ENCODE data around the gene CFAP68. TPM values are rescaled to one million over a fixed set of nuclear protein-coding genes. Genes with fewer than 3 reads are reported as not detected.

Gene CFAP68
- total and polyA plus RNA-seq, 2 experiments from 2014 or later = 9.9 to 20.2 TPM

DNA sequence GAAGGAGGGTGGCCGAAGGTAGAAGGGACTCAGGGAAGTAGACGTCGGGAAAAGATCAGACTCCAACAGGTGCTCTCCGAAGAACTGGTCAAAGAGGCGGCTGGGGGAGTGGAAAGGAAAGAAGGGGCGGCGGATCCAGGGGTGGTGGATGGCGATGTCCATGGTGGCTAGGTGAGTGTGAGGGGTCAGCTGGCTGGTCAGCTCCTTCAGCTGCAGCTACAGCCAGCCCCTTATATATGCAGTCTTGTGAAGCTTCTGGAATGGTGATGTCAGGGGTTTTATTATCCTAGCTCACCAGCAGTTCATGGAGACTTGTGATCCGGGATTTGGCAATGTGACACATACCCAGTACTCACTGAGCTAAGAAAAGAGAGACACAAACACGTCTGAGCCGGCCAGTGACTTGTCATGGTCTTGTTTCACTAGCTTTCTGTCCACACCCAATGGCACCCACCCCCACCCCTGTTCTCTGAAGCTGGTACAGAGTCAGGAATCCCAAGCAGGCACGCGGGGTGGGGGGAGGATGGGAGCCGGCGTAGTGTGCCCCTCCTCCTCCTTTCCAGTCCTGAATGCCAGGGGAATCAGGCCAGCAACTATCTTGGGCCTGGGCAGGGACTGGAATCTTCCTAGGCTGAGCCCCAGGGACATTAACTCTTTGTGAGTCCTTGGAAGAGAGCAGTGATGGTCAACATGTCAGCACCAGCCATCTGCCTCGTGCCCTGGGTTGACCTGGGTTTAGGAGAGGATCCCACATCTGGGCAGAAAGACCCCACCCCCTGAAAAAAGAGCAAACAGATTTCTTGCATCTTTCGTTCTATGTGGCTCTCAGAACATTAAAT, 32.4 kb downstream of the CFAP68 start, which contains the start of gene CRYAB:
CRYAB (minus strand) TSS at position 208 of the 839 bp plus-strand sequence; CDS start at position 162, 46 bp downstream.
- Histone ChIP-seq H3K9ac (peak within 1 kb of the TSS; percentile 81), H3F3A (ENCODE audit: insufficient read depth) (peaks cover 43% of the 10 kb centered on the region), H2AFZ (peak within 1 kb of the TSS; percentile 68), H3K27ac (peak within 1 kb of the TSS; percentile 95), H4K20me1 (ENCODE audit: insufficient read depth) (no peaks in the 10 kb centered on the region), H3K27me3 (replicated peaks; ENCODE audit: insufficient read depth) (no peaks in the 10 kb centered on the region), H3K4me1 (ENCODE audit: insufficient read depth) (peaks cover 38% of the 10 kb centered on the region), H3K4me2 (ENCODE audit: unreplicated experiment) (peak within 1 kb of the TSS; percentile 79), H3K9me2 (ENCODE audit: insufficient read depth) (no peaks in the 10 kb centered on the region), H3K9me3 (ENCODE audit: low read depth) (no peaks in the 10 kb centered on the region), H3K36me3 (ENCODE audit: low read depth) (0 out of 2 replicates have a peak, but pooled peaks cover 6% of the 10 kb centered on the region), H3K79me2 (ENCODE audit: insufficient read depth) (peaks cover 31% of the 10 kb centered on the region), H3K4me3 (peak within 1 kb of the TSS; percentile 65)
- in situ Hi-C loops (cut with MboI) = no loop called here
- DNase-seq = peak; percentile 98
- TF ChIP-seq EZH2phosphoT487 (IDR thresholded peaks at IDR 0.05; ENCODE audit: insufficient read depth, low read depth) (0 out of 2 replicates have a peak, but pooled peaks have one; percentile 22), EZH2 (IDR thresholded peaks at IDR 0.05; ENCODE audit: insufficient read depth, poor library complexity, severe bottlenecking) (no peak)
- 19 to 24% methylated on average over 13 to 17 of the region's 17 CpGs for WGBS, 2 experiments (ENCODE audit: low coverage in 1 of 2, low lambda C conversion rate in 2 of 2, missing lambda C conversion rate in 2 of 2)

DNA sequence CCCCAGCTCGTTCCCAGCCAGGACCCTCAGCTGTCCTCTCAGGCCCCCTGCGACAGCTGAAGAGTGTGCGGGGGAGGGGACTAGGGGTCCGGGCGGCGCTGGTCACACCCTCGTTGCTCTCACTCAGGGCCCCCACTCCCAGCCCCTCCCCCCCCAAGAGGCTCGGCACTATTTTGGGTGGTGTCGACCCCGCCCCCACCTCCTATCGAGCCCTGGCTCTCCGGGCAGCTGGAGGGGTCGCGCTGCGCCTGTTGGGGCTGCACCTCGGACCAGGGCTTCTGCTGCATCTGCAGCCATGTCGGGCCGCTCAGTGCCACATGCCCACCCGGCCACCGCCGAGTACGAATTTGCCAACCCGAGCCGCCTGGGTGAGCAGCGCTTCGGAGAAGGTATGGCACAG, 33.2 kb downstream of the CFAP68 start, which contains the start of gene HSPB2:
HSPB2 (plus strand) TSS at position 200 of the 400 bp plus-strand sequence; CDS start at position 296, 96 bp downstream.
- Histone ChIP-seq H2AFZ (peak within 1 kb of the TSS; percentile 68), H3K4me2 (ENCODE audit: unreplicated experiment) (peak within 1 kb of the TSS; percentile 79), H4K20me1 (ENCODE audit: insufficient read depth) (no peaks in the 10 kb centered on the region), H3K9ac (peak within 1 kb of the TSS; percentile 81), H3F3A (ENCODE audit: insufficient read depth) (peaks cover 39% of the 10 kb centered on the region), H3K27me3 (replicated peaks; ENCODE audit: insufficient read depth) (no peaks in the 10 kb centered on the region), H3K4me3 (peak within 1 kb of the TSS; percentile 65), H3K27ac (peak within 1 kb of the TSS; percentile 95), H3K9me2 (ENCODE audit: insufficient read depth) (no peaks in the 10 kb centered on the region), H3K9me3 (ENCODE audit: low read depth) (no peaks in the 10 kb centered on the region), H3K36me3 (ENCODE audit: low read depth) (0 out of 2 replicates have a peak, but pooled peaks cover 6% of the 10 kb centered on the region), H3K79me2 (ENCODE audit: insufficient read depth) (peaks cover 31% of the 10 kb centered on the region), H3K4me1 (ENCODE audit: insufficient read depth) (peaks cover 38% of the 10 kb centered on the region)
- TF ChIP-seq EZH2phosphoT487 (IDR thresholded peaks at IDR 0.05; ENCODE audit: insufficient read depth, low read depth) (no peak), EZH2 (IDR thresholded peaks at IDR 0.05; ENCODE audit: insufficient read depth, poor library complexity, severe bottlenecking) (no peak)
- WGBS, 2 experiments (ENCODE audit: low coverage in 1 of 2, low lambda C conversion rate in 2 of 2, missing lambda C conversion rate in 2 of 2) = 2 to 20% methylated on average over 1 to 26 of the region's 26 CpGs
- DNase-seq = peak; percentile 50
- in situ Hi-C loops (cut with MboI) = no loop called here

DNA sequence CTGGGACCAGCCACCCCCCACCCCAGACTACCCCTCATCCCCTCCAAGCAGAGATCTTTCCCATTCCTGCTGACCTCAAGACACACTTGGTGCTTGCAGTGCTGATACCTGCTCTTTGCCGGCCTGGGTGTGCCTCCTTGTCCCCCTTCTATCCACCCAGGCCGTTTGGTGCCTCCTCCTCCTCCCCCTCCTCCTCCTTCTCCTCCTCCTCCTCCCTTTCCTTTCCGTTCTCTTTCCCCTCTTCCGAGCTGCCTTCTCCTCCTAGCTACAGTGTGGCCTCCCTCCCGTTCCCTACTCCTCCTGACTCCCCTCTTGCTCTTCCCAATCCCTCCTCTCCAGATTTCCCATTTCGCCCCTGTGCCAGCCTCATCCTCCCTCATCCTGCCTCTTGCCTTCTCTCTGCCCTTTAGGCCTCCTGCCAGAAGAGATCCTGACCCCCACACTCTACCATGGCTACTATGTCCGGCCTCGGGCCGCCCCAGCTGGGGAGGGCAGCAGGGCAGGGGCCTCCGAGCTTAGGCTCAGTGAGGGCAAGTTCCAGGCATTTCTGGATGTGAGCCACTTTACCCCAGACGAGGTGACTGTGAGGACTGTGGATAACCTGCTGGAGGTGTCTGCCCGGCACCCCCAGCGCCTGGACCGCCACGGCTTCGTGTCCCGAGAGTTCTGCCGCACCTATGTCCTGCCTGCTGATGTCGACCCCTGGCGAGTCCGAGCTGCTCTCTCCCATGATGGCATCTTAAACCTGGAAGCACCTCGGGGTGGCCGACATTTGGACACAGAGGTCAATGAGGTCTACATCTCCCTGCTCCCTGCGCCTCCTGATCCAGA, 33.9 kb downstream of the CFAP68 start:
- Histone ChIP-seq H3K4me1 (ENCODE audit: insufficient read depth) (peaks cover 38% of the 10 kb centered on the region), H3K4me2 (ENCODE audit: unreplicated experiment) (peak overlapping the region; percentile 79), H3K36me3 (ENCODE audit: low read depth) (0 out of 2 replicates have a peak, but pooled peaks cover 6% of the 10 kb centered on the region), H3K79me2 (ENCODE audit: insufficient read depth) (peaks cover 31% of the 10 kb centered on the region), H3F3A (ENCODE audit: insufficient read depth) (peaks cover 37% of the 10 kb centered on the region), H3K27me3 (replicated peaks; ENCODE audit: insufficient read depth) (no peaks in the 10 kb centered on the region), H3K9me2 (ENCODE audit: insufficient read depth) (no peaks in the 10 kb centered on the region), H3K9me3 (ENCODE audit: low read depth) (no peaks in the 10 kb centered on the region), H2AFZ (peak overlapping the region; percentile 59), H3K9ac (peak overlapping the region; percentile 81), H3K4me3 (peak overlapping the region; percentile 65), H3K27ac (peak overlapping the region; percentile 95), H4K20me1 (ENCODE audit: insufficient read depth) (no peaks in the 10 kb centered on the region)
- in situ Hi-C loops (cut with MboI) = no loop called here
- 18% methylated on average over 20 to 24 of the region's 24 CpGs for WGBS, 2 experiments (ENCODE audit: low coverage in 1 of 2, low lambda C conversion rate in 2 of 2, missing lambda C conversion rate in 2 of 2)
- no peak for TF ChIP-seq EZH2phosphoT487 (IDR thresholded peaks at IDR 0.05; ENCODE audit: insufficient read depth, low read depth)
- TF ChIP-seq EZH2 (IDR thresholded peaks at IDR 0.05; ENCODE audit: insufficient read depth, poor library complexity, severe bottlenecking) = no peak
- peak; percentile 53 for DNase-seq

DNA sequence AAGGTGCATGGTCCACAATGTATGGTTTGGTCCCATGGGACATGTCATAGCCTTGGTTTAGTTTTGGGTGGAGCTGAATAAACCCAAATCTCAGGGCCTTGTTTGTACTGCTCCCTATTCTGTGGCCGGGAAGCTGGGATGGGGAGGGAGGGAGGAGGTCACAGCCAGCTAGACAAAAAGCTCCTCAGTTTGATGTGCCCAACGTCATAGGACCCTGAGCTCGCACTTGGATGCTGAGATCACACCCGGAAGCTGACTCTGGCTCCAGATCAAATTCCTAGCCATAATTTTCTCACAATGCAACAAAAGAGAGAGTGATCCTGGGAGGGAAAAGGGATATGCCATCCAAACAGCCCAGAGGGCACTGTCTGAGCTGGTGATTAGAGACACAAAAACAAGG, 34.7 kb downstream of the CFAP68 start:
- H3K9ac ChIP-seq = peak overlapping the region; percentile 81
- 0 out of 2 replicates have a peak, but pooled peaks cover 5% of the 10 kb centered on the region for H3K36me3 ChIP-seq (ENCODE audit: low read depth)
- peak overlapping the region; percentile 95 for H3K27ac ChIP-seq
- no peaks in the 10 kb centered on the region for H3K27me3 ChIP-seq (replicated peaks; ENCODE audit: insufficient read depth)
- peak overlapping the region; percentile 65 for H3K4me3 ChIP-seq
- in situ Hi-C loops (cut with MboI) = no loop called here
- H3K9me2 ChIP-seq (ENCODE audit: insufficient read depth) = no peaks in the 10 kb centered on the region
- no peaks in the 10 kb centered on the region for H3K9me3 ChIP-seq (ENCODE audit: low read depth)
- DNase-seq = peak; percentile 92
- peaks cover 30% of the 10 kb centered on the region for H3F3A ChIP-seq (ENCODE audit: insufficient read depth)
- TF ChIP-seq EZH2 (IDR thresholded peaks at IDR 0.05; ENCODE audit: insufficient read depth, poor library complexity, severe bottlenecking) = no peak
- TF ChIP-seq EZH2phosphoT487 (IDR thresholded peaks at IDR 0.05; ENCODE audit: insufficient read depth, low read depth) = no peak
- H4K20me1 ChIP-seq (ENCODE audit: insufficient read depth) = no peaks in the 10 kb centered on the region
- H3K4me1 ChIP-seq (ENCODE audit: insufficient read depth) = peaks cover 38% of the 10 kb centered on the region
- 1 to 2% methylated on average over 4 of the region's 4 CpGs for WGBS, 2 experiments (ENCODE audit: low coverage in 1 of 2, low lambda C conversion rate in 2 of 2, missing lambda C conversion rate in 2 of 2)
- peak overlapping the region; percentile 59; the same call in 1 of the 2 replicates for H2AFZ ChIP-seq
- peak overlapping the region; percentile 79 for H3K4me2 ChIP-seq (ENCODE audit: unreplicated experiment)
- H3K79me2 ChIP-seq (ENCODE audit: insufficient read depth) = peaks cover 31% of the 10 kb centered on the region

Measured in GM23248 (cell line).